K562 (cell line): ENCODE data around the gene RPL15. TPM values are rescaled to one million over a fixed set of nuclear protein-coding genes. Genes with fewer than 3 reads are reported as not detected.
A peak's percentile ranks its signal among the peaks of the same experiment; 100 is the strongest.

Experiments used
- ATF2 ChIP-seq: sonication (generic); formaldehyde crosslinking; IDR thresholded peaks from 2 replicates; pipeline ENCODE4 v1.8.1; 2022; ENCODE audit warnings: missing genetic modification reagents
- C11orf30 ChIP-seq: fragments of 450-650 bp; IDR thresholded peaks from 2 replicates; pipeline ENCODE4 v1.6.1; 2016; ENCODE audit warnings: low read depth, mild to moderate bottlenecking
- CSDE1 ChIP-seq, 2 experiments: fragments of 450-650 bp; IDR thresholded peaks; 2 replicates each; pipeline ENCODE4 v1.6.1; 2016; ENCODE audit warnings: mild to moderate bottlenecking in 1 of 2
- HES1 ChIP-seq: fragments of 450-650 bp; IDR thresholded peaks from 2 replicates; pipeline ENCODE4 v1.6.1; 2016; ENCODE audit warnings: low read depth, mild to moderate bottlenecking, moderate library complexity
- ID3 ChIP-seq, 2 experiments: fragments of 250-450 bp in 1 of 2; fragments of 450-650 bp in 1 of 2; sonication (Bioruptor Pico) in 1 of 2; IDR thresholded peaks; 2 replicates each; pipeline versions ENCODE4 v1.6.1 to v1.8.0; 2016 to 2021; ENCODE audit warnings: mild to moderate bottlenecking in 2 of 2, moderate library complexity in 2 of 2, missing compliant biosample characterization in 1 of 2, missing genetic modification characterization in 1 of 2
- MECOM ChIP-seq: fragments of 250-450 bp; sonication (Bioruptor Pico); IDR thresholded peaks from 2 replicates; pipeline ENCODE4 v1.8.0; 2022; ENCODE audit warnings: inconsistent platforms
- RERE ChIP-seq: sonication (generic); formaldehyde crosslinking; IDR thresholded peaks from 2 replicates; pipeline ENCODE4 v1.8.0; 2023; ENCODE audit warnings: missing genetic modification reagents, mild to moderate bottlenecking, borderline replicate concordance
- SMAD3 ChIP-seq: fragments of 450-650 bp; formaldehyde crosslinking; conservative IDR thresholded peaks from 2 replicates; pipeline ENCODE4 v1.4.0; 2020; ENCODE audit warnings: mild to moderate bottlenecking
- USF1 ChIP-seq: sonication (generic); formaldehyde crosslinking; IDR thresholded peaks from 2 replicates; pipeline ENCODE4 v1.9.0; 2022; ENCODE audit warnings: mild to moderate bottlenecking, missing genetic modification reagents
- ZBTB2 ChIP-seq: fragments of 450-650 bp; IDR thresholded peaks from 2 replicates; pipeline ENCODE4 v1.6.1; 2016; ENCODE audit warnings: antibody characterized with exemption
- ZHX1 ChIP-seq: fragments of 150-350 bp; conservative IDR thresholded peaks from 2 replicates; pipeline ENCODE4 v1.6.1; 2014; ENCODE audit warnings: low read length
- ZNF124 ChIP-seq: sonication (generic); formaldehyde crosslinking; IDR thresholded peaks from 2 replicates; pipeline ENCODE4 v1.8.1; 2022; ENCODE audit warnings: missing genetic modification reagents
- ZNF717 ChIP-seq: fragments of 250-450 bp; sonication (Bioruptor Pico); IDR thresholded peaks from 2 replicates; pipeline ENCODE4 v1.5.0; 2021
- polyA plus RNA-seq, 8 experiments: library from polyadenylated mRNA; depleted of rRNA in 4 of 8; stranded (reverse) in 5 of 8; unstranded in 3 of 8; fragments of >200 nt; fragmentation: Nextera tagmentation in 2 of 8; fragmentation: Illumina TruSeq in 1 of 8; extraction: Ambion mirVana in 2 of 8; extraction: Trizol in 1 of 8; gene quantifications; 2 replicates each; pipeline versions ENCODE4 v1.2.1 to v1.2.3, GENCODE V29; 2011 to 2014; ENCODE audit warnings: inconsistent platforms in 1 of 8, missing spikeins in 1 of 8
- total RNA-seq, 7 experiments: library from RNA; depleted of rRNA in 6 of 7; stranded (reverse); fragments of >200 nt in 6 of 7; fragmentation: Illumina TruSeq in 2 of 7; extraction: Trizol in 2 of 7; gene quantifications; 2 replicates each; pipeline versions ENCODE4 v1.2.1 to v1.2.3, GENCODE V29; 2011 to 2021; ENCODE audit warnings: low replicate concordance in 1 of 7

RPL15 gene
- total and polyA plus RNA-seq, 9 of the 15 experiments (the other 6 are each of a cell fraction or from before 2014, with no cell fraction given): 2,393 to 8,850 (median 3,928) TPM

- TF ChIP-seq ZNF717 (CRISPR knock-in tag) (no peak), MECOM (CRISPR knock-in tag) (no peak), RERE (CRISPR knock-in tag) (no peak), SMAD3 (peak; percentile 84), ID3 (CRISPR knock-in tag; IDR thresholded peaks at IDR 0.05) (no peak), ID3 (tag; IDR thresholded peaks at IDR 0.05) (peak; percentile 81; the same call in 1 of the 2 replicates), ZBTB2 (no peak), ZHX1 (no peak; the same call in 1 of the 2 replicates), HES1 (no peak), ZNF124 (CRISPR knock-in tag) (no peak), CSDE1 (IDR thresholded peaks at IDR 0.05) (peak in 1 of 2 experiments; percentile 81; a peak in 1 of 4 replicates), C11orf30 (0 out of 2 replicates have a peak, but pooled peaks have one; percentile 33), ATF2 (CRISPR knock-in tag) (no peak), USF1 (CRISPR knock-in tag) (peak; percentile 59)
Measured at GRCh38 chr3:23916886-23917678, at the start of gene RPL15, which contains the start of gene NKIRAS1 (continued).
